ENCODE results near the gene SYT13. TPM values are rescaled to one million over a fixed set of nuclear protein-coding genes. Genes with fewer than 3 reads are reported as not detected.

The SYT13 gene
- total RNA-seq, 1 donor from 2014 or later: not detected

DNA sequence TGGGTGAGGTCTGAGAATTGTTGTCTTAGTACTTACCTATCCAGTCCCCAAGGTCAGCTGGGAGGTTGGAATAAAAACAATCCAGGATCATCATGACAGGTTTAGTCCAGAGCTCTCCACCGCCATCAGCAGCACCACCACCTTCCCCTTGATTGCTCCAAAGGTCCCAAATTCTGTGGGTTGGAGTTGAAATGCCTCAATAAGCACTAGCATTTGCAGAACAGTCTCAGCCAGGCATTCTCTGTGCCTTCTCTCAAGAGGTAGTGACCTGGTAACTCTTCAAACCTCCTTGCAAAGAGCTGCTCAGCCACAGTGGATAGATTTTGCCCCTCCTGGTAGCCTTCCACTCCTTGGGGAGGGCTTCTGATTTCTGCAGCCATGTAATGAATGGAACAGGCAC is 70.1 kb downstream of the SYT13 start:
- no peak for DNase-seq

DNA sequence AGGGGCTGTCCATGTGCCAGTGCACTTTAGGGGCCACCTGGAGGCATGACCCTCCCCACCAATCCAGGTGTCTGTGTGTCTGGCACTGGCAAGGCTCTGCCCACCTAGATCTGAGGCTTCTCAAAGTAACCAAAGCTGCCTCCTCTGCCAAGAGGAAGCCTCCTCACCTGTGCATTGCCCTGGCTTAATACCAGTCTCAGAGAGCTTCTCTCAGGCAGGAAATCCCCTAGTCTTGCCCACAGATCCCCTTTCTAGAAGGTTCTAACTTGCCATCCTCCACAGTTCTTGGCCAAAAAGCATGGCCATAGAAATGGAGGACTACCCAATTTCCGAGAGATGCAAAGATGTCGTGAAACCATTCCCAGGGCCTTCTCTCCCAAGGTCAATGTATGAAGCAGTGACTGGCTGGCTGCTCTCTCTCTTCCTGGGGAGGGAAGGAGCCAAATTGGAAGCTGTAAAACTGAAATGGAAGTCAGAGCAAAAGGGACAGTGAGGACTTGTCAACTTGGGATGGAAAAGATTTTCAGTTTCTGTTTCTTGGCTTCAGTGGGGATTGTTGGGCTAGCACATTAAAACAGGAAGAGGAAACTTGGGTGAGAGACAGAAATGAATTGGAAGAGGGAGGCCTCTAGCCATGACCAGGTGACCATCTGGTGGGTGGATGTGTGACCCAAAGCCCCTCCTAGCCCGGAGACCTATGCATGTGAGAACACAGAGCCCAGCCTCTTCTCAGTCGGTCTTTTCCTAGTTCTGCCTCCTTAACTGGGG is 70.9 kb downstream of the SYT13 start:
- no peak for DNase-seq

GRCh38 chr11:45213717-45214116 is 72.4 kb downstream of the SYT13 start:
- DNase-seq: no peak

- DNase-seq: no peak
Observed at GRCh38 chr11:45213316-45213665, 72.8 kb downstream of the SYT13 start.

- no peak for DNase-seq
Observed at GRCh38 chr11:45212566-45213315, 73.4 kb downstream of the SYT13 start.

- DNase-seq: no peak
Observed at GRCh38 chr11:45211732-45212131, 74.4 kb downstream of the SYT13 start.

GRCh38 chr11:45210846-45211245 is 75.3 kb downstream of the SYT13 start:
- no peak for DNase-seq

DNA sequence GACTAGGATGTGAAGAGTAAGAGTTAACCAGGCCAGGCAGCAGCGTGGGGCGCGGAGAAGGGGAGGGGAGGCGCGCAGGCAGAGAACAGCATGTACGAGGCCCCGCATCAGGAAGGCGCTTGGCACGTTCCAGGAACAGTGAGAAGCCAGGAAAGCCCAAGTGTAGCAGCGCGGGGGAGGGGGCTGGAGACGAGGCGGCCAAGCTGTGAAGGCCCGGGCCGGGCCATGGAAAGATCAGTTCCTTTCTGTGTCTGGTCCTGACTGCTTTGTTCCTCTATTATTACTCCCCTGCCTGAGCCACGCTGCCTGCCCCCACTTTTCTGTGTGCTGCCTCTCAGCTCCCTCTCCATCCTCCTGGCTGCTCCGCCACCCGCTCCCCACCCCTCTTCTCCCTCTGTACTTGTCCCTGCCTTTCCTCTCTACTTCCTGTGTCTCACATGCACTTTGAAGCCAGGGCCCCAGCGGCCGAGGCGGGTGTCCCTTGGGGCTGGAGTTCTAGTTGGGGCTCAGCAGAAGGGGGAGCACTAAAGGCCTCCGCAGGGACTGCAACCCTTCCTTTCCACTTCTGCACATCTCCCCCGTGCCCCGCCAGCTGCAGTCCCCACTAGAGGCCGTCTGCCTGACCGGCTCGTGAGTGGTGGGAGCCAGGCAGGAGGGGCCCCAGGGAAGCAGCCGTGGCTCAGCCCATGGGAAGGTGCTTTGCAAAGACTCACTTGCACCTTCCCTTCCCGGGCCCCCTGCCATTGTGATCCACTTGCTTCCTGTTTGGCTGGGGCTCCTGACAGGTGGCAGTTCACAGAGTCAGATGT is 76.0 kb downstream of the SYT13 start:
- peak; percentile 79 for DNase-seq

DNA sequence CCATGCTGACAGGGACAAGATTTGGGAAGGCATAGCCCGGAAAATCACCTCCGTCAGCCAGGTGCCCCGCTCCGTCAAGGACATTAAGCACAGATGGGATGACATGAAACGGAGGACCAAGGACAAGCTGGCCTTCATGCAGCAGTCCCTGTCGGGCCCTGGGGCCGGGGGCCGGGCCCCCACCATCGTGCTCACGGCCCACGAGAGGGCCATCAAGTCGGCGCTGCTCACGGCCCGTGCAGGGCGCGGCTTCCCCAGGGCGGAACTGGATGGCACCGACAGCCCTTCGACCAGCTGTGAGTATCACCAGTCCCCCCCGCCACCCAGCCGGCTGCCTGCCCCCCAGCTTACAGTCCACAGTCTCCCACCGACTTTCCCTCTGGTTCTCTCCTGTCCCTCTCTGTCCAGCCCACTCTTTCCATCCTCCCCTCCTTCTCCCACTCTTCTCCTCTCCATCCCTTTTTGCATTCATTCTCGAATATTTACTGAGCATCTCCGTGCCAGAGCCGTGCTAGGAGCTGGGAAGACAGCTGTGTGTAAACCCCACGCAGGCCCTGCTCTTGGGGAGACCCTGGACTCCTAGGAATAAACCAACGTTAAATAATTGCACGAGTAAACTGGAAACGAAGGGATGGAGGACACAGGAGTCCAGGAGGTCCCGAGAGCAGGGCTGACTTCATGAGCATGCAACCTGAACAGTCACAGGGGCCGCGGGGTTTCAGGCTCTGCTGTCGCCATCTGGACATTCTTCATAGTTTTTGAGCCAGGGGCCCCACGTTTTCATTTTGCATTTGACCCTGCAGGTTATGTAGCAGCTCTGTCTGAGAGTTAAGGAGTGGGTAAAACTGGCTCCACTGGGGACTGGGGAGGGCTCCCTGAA is 76.9 kb downstream of the SYT13 start:
- DNase-seq: no peak

DNA sequence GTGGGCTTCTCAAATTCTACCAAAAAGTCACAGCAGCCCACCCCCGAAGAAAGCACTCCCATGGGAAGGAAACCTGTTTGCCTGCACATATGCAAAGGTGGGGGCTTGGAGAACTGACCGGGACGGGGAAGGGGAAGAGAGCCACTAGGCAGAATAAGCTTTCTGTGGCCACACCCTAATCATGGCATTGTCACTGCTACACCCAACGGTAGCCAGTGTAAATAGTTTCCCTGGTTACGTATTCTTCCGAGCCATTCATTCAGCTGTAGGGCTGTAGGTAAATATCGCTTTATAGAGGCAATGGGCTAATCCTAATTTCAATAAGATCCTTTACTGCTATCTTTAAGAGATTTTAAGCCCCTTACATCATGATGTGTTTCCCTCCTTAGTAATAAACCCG is 78.0 kb downstream of the SYT13 start:
- no peak for DNase-seq

GRCh38 chr11:45205978-45206377 is 80.2 kb downstream of the SYT13 start:
- no peak for DNase-seq

DNA sequence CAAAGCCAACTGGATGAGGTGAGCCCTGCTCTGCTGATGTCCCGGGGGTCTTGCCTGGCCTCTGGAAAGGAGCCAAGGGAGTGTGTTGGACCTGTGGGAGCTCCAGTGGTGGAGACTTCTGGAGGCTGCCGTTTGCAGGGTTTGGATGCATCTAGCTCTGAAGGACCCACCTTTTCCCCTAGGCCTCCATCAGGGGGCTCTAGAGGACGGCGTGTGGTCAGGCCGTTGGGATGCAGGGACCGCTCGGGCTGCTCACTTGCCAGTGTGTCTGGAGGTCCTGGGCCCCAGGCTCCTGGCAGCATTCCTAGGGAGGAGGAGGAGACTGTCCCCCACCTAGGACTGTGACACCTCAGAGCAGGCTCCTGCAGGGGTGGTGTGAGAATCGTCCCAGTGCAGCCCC is 81.4 kb downstream of the SYT13 start:
- DNase-seq: no peak

- DNase-seq: no peak
Observed at GRCh38 chr11:45193695-45194094, 92.4 kb downstream of the SYT13 start.

Other genes starting within 250 kb of the SYT13 start
- gene PRDM11, start 139.7 kb downstream of the SYT13 start, total RNA-seq: 11.7 and 14.6 TPM in 2 replicates

Measured in dermis blood vessel endothelial cell (primary cell).